Pancreas (tissue), 10 donors: Measurements from ENCODE around the gene KCTD5. TPM values are rescaled to one million over a fixed set of nuclear protein-coding genes. Genes with fewer than 3 reads are reported as not detected.
"Not testable (repeated sequence)": the region's sequence is repeated elsewhere in the genome, so short reads cannot be mapped to it uniquely, and the experiment has no call there.

Experiments
- ATAC-seq, 4 donors: fragments of 200-7000 bp; cut with Tn5 transposase; one replicate each; pipeline versions ENCODE4 v1.8.0 to v1.9.1; 2020; ENCODE audit warnings: mild to moderate bottlenecking in 4 of 4, moderate library complexity in 4 of 4
- DNase-seq, 6 donors: peaks; one replicate each; pipeline ENCODE4 v3.0.0-alpha.2; 2020
- FAIRE-seq: peaks from 2 replicates; lab custom pipeline; 2012; peaks lifted over from hg19 to GRCh38; lab: Jason Lieb, UNC
- H3K27ac ChIP-seq, 4 donors: fragments of 200-600 bp; sonication (generic); 1 replicate in 3 of 4; 2 replicates in 1 of 4; pipeline versions ENCODE4 v1.5.0 to v1.8.0; 2020
- H3K27me3 ChIP-seq, 4 donors: fragments of 200-600 bp; one replicate each; pipeline ENCODE4 v1.8.0; 2021
- H3K36me3 ChIP-seq, 3 donors: fragments of 200-600 bp; sonication (generic) in 1 of 3; one replicate each; pipeline versions ENCODE4 v1.5.0 to v1.8.0; 2020 to 2021
- H3K4me1 ChIP-seq, 3 donors: fragments of 200-600 bp; one replicate each; pipeline ENCODE4 v1.8.0; 2021
- H3K4me3 ChIP-seq, 4 donors: fragments of 200-600 bp; sonication (generic) in 2 of 4; one replicate each; pipeline versions ENCODE4 v1.5.0 to v1.8.0; 2020 to 2021
- H3K9me3 ChIP-seq, 4 donors: fragments of 200-600 bp; one replicate each; pipeline ENCODE4 v1.8.0; 2021
- WGBS, 2 donors: extraction: QIAGEN DNeasy Blood & Tissue Kit; methylation state at CpG; one replicate each; pipeline ENCODE4 v1.1.7; 2013; 5-methylcytosine and 5-hydroxymethylcytosine counted together
- intact Hi-C, 3 donors: fragments of 100-400 bp; cut with DNase I; formaldehyde crosslinking; loops; one replicate each; pipeline versions ENCODE4 v1.11.1 to v1.14.2; 2022
- polyA plus RNA-seq, 2 donors: library from polyadenylated mRNA; stranded (reverse); fragments of 200-250 nt; gene quantifications; one replicate each; pipeline ENCODE4 v1.2.3, GENCODE V29; 2013
- total RNA-seq, 6 donors: library from RNA; stranded (reverse); fragmentation: NEBNext Ultra II Directional in 4 of 6; extraction: Animal tissue kit (Norgen Biotek cat#: 25700) in 4 of 6; gene quantifications; one replicate each; pipeline versions ENCODE4 v1.2.1 to v1.2.4, GENCODE V29; 2021 to 2023
- TF ChIP-seq, protein P1 (sequence below), 4 donors: fragments of 200-600 bp; sonication (generic) in 3 of 4; IDR thresholded peaks; one replicate each; pipeline versions ENCODE4 v1.5.0 to v1.8.0; 2021; ENCODE audit warnings: antibody characterized with exemption in 4 of 4
- donor health status: healthy with polysubstance abuse.
- donor health status: DM: no; HTN: no; CAD: no; lungs with moderate emphysema.
- donor health status: DM: no; HTN: no; CAD: no.
- donor health status: control.
- donor health status: control.
- donor health status: Bipolar disorder and iron deficiency.
- donor health status: DM: yes; HTN: yes; CAD: no.
- donor health status: DM: no; HTN: no; CAD: no.
- donor health status: DM: no; HTN: no; CAD: no.
- donor health status: DM: yes; HTN: yes; CAD: no.

The KCTD5 gene
- total and polyA plus RNA-seq, 8 donors: 4.5 to 8.9 (median 6.7) TPM

DNA sequence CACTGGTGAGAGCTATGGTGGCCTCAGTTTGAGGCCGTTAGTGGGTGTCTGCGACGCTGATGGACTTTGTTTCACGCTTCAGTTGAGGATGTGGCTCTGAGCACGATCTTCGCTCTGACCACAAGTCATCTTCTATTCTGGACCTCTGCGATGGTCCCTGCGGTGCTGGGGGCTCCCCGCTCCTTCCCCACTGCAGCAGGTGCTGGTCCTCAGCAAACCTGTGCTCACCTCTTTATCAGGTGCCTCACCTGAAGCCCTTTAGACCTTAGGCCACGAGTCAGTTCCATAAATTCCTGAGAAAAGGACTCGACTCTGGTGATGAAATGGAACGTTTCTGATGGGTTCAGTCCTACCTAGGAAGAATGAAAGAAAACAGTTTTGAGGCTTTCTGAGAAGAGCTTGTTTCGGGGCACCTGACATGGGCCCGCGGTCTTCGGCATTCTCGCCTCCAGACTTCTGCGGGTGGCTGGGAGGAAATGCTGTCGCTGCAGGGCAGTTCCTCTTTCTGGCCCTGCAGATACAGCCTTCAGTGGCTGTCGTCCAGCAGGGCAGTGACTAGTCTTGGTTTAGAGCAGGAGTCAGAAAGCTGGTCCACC lies 4.7 kb downstream of the KCTD5 start:
- peak in 1 of 4 donors; percentile 21 for ATAC-seq
- H3K27ac ChIP-seq: no peak overlapping the region
- intact Hi-C loops: no loop called here
- no peaks in the 10 kb centered on the region for H3K9me3 ChIP-seq
- no peak overlapping the region for H3K4me3 ChIP-seq
- no peaks in the 10 kb centered on the region for H3K27me3 ChIP-seq
- no peak for FAIRE-seq
- peaks cover 0 to 6% (median 0%) of the 10 kb centered on the region in 3 donors for H3K4me1 ChIP-seq
- TF ChIP-seq, protein P1, sequence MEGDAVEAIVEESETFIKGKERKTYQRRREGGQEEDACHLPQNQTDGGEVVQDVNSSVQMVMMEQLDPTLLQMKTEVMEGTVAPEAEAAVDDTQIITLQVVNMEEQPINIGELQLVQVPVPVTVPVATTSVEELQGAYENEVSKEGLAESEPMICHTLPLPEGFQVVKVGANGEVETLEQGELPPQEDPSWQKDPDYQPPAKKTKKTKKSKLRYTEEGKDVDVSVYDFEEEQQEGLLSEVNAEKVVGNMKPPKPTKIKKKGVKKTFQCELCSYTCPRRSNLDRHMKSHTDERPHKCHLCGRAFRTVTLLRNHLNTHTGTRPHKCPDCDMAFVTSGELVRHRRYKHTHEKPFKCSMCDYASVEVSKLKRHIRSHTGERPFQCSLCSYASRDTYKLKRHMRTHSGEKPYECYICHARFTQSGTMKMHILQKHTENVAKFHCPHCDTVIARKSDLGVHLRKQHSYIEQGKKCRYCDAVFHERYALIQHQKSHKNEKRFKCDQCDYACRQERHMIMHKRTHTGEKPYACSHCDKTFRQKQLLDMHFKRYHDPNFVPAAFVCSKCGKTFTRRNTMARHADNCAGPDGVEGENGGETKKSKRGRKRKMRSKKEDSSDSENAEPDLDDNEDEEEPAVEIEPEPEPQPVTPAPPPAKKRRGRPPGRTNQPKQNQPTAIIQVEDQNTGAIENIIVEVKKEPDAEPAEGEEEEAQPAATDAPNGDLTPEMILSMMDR (IDR thresholded peaks at IDR 0.05): no peak
- H3K36me3 ChIP-seq: no peaks in the 10 kb centered on the region
- 80 to 82% methylated on average over 20 of the region's 20 CpGs for WGBS, 2 donors
- peak in 1 of 6 donors; percentile 39 for DNase-seq

DNA sequence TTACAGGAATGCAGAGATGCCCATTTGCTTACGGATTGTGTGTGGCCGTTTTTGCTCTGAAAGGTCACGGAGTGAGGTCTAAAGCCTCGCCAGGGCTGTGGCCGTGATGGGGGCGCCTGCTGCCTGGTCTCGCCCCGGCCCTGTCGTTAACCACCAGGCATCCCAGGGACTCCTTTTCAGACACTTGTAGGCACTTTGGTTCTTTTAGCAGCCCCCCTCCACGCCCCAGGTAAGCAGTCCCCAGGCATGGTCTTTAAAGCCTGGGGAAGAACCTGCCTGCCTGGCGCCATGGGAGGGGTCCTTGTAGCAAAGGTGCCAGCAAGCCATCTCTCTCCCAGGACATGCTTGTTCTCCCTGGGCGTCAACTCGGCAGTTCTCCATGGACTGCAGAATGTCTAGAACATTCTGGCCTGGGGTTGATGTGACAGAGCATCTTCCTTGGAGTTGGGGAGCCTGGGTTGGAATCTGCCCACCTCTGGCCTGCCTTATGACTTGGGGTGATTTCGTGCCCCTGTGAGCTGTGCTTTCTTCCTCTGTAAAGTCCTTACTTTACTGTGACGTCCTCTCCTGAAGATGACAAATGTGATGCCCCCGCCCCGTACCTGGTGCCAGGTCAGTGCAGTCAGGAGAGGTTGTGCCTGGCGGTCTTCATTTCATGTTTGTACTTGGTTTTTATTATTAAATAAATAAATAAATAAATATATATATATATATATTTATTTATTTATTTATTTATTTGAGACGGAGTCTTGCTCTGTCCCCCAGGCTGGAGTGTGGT lies 5.4 kb downstream of the KCTD5 start:
- TF ChIP-seq, protein P1 (IDR thresholded peaks at IDR 0.05): no peak
- no peak for ATAC-seq
- no peak for FAIRE-seq

DNA sequence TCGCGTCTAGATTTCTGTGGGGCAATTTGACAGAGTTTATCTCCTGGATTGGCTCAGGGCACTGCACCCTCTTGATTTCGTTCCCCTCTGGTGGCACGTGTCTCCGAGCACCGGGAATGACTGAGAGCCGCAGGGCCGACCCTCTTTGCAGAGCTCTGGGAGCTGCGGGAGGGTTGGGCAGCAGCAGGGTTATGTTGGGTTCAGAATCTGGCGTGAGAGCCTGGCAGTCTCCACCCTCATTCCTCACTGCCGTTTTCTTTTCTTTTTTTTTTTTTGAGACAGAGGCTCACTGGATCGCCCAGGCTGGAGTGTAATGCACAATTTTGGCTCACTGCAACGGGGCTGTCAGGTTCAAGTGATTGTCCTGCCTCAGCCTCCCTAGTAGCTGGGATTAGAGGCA lies 7.1 kb downstream of the KCTD5 start:
- H3K9me3 ChIP-seq, FAIRE-seq, H3K27ac ChIP-seq, ATAC-seq, H3K4me1 ChIP-seq, H3K4me3 ChIP-seq, intact Hi-C loops, DNase-seq, H3K36me3 ChIP-seq, H3K27me3 ChIP-seq: not testable (repeated sequence)
- 38 to 70% methylated on average over 2 to 4 of the region's 13 CpGs for WGBS, 2 donors

More for the DNA sequence above, 5.4 kb downstream of the KCTD5 start:
- Histone ChIP-seq H3K4me1 (peaks cover 0 to 6% (median 0%) of the 10 kb centered on the region in 3 donors), H3K4me3 (no peak overlapping the region), H3K36me3 (no peaks in the 10 kb centered on the region), H3K9me3 (no peaks in the 10 kb centered on the region), H3K27ac (no peak overlapping the region), H3K27me3 (no peaks in the 10 kb centered on the region)
- intact Hi-C loops: no loop called here
- peak in 1 of 6 donors; percentile 21 for DNase-seq
- WGBS, 2 donors: 89 to 90% methylated on average over 19 of the region's 19 CpGs

DNA sequence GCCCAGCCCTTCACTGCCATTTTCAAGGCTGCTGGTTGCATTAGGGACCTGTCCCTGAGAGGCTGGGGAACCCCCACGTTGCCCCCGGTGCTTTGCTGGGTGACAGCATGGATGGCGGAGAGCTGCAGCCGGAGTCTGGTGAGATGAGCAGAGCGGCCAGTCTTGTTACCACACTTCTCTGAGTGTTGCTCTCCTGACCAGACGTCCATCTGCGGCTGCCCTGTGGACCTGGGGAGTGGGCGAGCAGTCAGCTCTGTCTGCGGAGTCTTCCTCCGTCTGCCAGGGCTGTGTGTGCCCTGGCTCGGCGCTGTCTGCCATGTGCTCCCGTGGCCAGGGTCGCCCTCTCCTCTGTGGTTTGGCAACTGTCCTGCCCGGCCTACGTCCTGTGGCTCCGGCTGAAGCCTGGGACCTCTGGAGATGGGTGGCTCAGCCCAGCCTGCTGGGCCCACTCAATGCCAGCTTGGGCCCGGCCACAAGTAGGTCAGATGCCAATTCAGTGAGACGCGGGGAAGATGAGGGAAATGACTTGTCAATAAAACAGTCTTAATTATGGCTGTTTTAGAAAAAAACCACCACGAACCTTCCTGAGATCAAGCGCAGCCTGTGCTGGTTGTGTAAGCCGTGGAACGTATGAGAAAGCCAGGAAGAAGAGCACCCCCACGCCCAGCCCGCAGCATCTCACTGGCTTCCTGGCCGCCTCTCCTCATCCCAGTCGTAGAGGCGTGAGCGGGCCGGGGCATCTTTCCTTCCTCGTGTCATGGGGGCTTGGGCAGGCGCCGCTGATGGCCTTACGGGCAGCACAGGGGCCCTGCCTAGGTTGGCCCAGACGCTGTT lies 7.9 kb downstream of the KCTD5 start:
- intact Hi-C loops: no loop called here
- no peaks in the 10 kb centered on the region for H3K9me3 ChIP-seq
- FAIRE-seq (no peak), DNase-seq (peak in 2 of 6 donors; percentile 26 to 60), ATAC-seq (no peak)
- H3K4me1 ChIP-seq: peaks cover 0 to 6% (median 0%) of the 10 kb centered on the region in 3 donors
- no peak overlapping the region for H3K4me3 ChIP-seq
- TF ChIP-seq, protein P1 (IDR thresholded peaks at IDR 0.05): no peak
- no peak overlapping the region for H3K27ac ChIP-seq
- no peaks in the 10 kb centered on the region for H3K27me3 ChIP-seq
- no peaks in the 10 kb centered on the region for H3K36me3 ChIP-seq
- 88 to 91% methylated on average over 36 of the region's 36 CpGs for WGBS, 2 donors

DNA sequence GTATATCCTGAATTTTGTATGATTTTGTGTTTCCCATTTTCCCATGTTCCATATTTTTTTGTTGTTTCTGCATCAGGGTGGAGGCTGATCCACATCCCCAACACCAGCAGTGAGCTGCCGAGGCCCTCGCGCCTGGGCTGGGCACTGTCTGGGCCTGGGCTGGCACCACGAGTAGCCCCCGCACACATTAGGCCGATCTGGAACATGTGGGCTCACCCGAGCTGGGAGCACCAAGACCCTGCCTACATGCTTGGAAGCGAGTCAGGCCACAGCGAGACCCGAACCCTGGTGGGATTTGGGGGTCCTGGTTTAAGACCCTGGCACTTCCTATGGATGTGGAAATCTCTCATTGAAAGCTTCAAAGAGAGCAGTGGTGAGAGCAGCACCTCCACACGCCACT lies 8.5 kb downstream of the KCTD5 start:
- no peaks in the 10 kb centered on the region for H3K27me3 ChIP-seq
- FAIRE-seq: no peak
- WGBS, 2 donors: 92 to 96% methylated on average over 11 of the region's 11 CpGs
- intact Hi-C loops: no loop called here
- no peak overlapping the region for H3K4me3 ChIP-seq
- no peaks in the 10 kb centered on the region for H3K9me3 ChIP-seq
- ATAC-seq: no peak
- H3K36me3 ChIP-seq: no peaks in the 10 kb centered on the region
- H3K27ac ChIP-seq: no peak overlapping the region
- DNase-seq: peak in 1 of 6 donors; percentile 32
- peaks cover 0 to 6% (median 0%) of the 10 kb centered on the region in 3 donors for H3K4me1 ChIP-seq
- TF ChIP-seq, protein P1 (IDR thresholded peaks at IDR 0.05): no peak
